Measurements from ENCODE around the gene UBC. TPM values are rescaled to one million over a fixed set of nuclear protein-coding genes. Genes with fewer than 3 reads are reported as not detected.
"Not testable (repeated sequence)": the region's sequence is repeated elsewhere in the genome, so short reads cannot be mapped to it uniquely, and the experiment has no call there.

The UBC gene
- total RNA-seq, 1 experiment from 2014 or later, result 748 TPM

DNA sequence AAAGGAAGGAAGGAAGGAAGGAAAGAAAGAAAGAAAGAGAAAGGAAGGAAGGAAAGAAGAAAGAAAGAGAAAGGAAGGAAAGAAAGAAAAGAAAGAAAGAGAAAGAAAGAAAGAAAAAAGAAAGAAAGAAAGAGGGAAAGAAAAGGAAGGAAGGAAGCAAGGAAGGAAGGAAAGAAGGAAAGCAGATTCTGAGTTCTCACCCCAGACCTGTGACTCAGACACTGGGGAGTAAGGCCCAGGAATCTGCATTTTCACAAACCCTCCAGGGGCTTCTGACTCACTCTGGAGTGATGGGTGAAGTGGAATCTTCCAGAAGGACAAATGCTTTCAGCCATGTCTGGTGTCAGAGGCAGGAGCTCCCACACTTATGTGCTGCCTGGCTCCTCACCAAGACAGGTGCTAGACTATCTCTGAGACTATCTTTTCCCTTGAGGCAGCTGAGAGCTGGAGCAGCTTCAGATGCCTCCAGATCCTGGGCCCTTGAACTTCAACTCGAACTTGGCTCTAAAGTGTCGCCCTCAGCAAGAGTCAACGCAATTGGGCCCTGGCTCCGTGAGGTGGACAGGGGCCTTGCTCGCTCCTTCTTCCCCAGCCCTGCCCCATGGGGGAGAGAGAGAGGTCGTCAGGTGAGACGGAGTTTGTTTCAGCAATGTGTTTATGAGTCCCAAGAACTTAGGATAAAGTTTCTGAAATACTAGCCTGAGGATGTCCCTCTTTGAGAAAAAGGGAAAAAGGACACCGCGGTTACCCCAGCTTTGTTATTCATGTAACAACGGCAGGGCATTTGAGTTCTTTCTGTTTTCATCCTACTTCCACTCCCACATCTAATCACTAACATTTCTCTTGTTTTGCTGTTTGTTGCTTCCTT is 31.0 kb downstream of the UBC start:
- ChIA-PET CTCF (no interaction called here), POLR2A (ENCODE audit: unreplicated experiment) (no interaction called here)
- intact Hi-C loops (cut with micrococcal nuclease; ENCODE audit: unreplicated experiment), result no loop called here

DNA sequence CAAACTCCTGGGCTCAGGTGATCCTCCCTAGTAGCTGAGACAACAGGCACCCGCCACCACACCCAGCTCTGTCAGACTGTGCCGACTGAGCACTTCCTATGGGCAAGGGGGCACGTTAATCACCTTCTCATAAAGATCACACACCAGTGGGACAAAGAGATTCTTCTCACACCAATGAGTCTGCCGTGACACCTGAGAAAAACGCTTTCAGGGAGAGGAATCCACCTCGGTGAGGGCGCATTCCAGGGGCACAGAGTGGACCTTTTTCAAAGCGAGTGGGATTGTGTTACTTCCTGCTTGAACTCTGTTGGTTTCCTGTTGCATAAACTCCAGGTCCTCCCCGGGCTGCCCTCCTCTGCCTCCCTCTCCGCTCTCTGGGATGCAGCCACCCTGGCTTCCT is 33.3 kb downstream of the UBC start:
- peak in 1 of 2 experiments; percentile 11 for DNase-seq
- H3K4me2 ChIP-seq, result no peak overlapping the region
- intact Hi-C loops (cut with micrococcal nuclease; ENCODE audit: unreplicated experiment), result no loop called here

More for the DNA sequence above, 31.0 kb downstream of the UBC start:
- DNase-seq, result no peak
- H3K4me3 ChIP-seq, result no peak overlapping the region
- no peaks in the 10 kb centered on the region for H3K9me2 ChIP-seq (ENCODE audit: insufficient read depth)
- no peaks in the 10 kb centered on the region for H4K20me1 ChIP-seq (ENCODE audit: insufficient read depth)
- TF ChIP-seq, protein P1, sequence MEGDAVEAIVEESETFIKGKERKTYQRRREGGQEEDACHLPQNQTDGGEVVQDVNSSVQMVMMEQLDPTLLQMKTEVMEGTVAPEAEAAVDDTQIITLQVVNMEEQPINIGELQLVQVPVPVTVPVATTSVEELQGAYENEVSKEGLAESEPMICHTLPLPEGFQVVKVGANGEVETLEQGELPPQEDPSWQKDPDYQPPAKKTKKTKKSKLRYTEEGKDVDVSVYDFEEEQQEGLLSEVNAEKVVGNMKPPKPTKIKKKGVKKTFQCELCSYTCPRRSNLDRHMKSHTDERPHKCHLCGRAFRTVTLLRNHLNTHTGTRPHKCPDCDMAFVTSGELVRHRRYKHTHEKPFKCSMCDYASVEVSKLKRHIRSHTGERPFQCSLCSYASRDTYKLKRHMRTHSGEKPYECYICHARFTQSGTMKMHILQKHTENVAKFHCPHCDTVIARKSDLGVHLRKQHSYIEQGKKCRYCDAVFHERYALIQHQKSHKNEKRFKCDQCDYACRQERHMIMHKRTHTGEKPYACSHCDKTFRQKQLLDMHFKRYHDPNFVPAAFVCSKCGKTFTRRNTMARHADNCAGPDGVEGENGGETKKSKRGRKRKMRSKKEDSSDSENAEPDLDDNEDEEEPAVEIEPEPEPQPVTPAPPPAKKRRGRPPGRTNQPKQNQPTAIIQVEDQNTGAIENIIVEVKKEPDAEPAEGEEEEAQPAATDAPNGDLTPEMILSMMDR (conservative IDR thresholded peaks at IDR 0.05), result no peak
- TF ChIP-seq EZH2 (IDR thresholded peaks at IDR 0.05; ENCODE audit: low read depth), result no peak
- H3K36me3 ChIP-seq (ENCODE audit: low read depth), result no peaks in the 10 kb centered on the region
- no peaks in the 10 kb centered on the region for H3K79me2 ChIP-seq (ENCODE audit: low read depth)
- no peaks in the 10 kb centered on the region for H3F3A ChIP-seq (ENCODE audit: insufficient read depth, low read depth)
- H3K27ac ChIP-seq, result no peak overlapping the region
- no peaks in the 10 kb centered on the region for H3K27me3 ChIP-seq (ENCODE audit: insufficient read depth, low read depth)
- H3K9me3 ChIP-seq (ENCODE audit: insufficient read depth, low read depth), result no peaks in the 10 kb centered on the region
- H2AFZ ChIP-seq, result no peak overlapping the region
- H3K4me1 ChIP-seq (replicated peaks; ENCODE audit: insufficient read depth), result no peaks in the 10 kb centered on the region
- no peak overlapping the region for H3K4me2 ChIP-seq
- BruUV-seq (replicated peaks), result no TSS peak

DNA sequence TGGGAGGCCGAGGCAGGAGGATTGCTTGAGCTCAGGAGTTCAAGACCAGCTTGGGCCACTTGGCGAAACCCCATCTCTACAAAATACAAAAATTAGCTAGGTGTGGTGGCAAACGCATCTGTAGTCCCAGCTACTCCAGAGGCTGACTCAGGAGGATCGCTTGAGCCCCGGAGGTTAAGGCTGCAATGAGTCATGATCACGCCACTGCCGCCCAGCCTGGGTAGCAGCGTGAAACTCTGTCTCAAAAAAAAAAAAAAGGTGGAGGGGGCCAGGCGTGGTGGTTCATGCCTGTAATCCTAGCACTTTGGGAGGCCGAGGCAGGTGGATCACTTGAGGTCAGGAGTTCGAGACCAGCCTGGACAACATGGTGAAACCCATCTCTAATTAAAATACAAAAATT is 34.1 kb downstream of the UBC start:
- DNase-seq; H3K9me3 ChIP-seq (ENCODE audit: insufficient read depth, low read depth); H3K4me1 ChIP-seq (replicated peaks; ENCODE audit: insufficient read depth); H3K4me3 ChIP-seq; BruUV-seq (replicated peaks); intact Hi-C loops (cut with micrococcal nuclease; ENCODE audit: unreplicated experiment); H3K27me3 ChIP-seq (ENCODE audit: insufficient read depth, low read depth); H2AFZ ChIP-seq; H3K79me2 ChIP-seq (ENCODE audit: low read depth); CTCF ChIA-PET; H4K20me1 ChIP-seq (ENCODE audit: insufficient read depth); H3K9me2 ChIP-seq (ENCODE audit: insufficient read depth); H3K36me3 ChIP-seq (ENCODE audit: low read depth); H3K27ac ChIP-seq; H3K4me2 ChIP-seq; H3F3A ChIP-seq (ENCODE audit: insufficient read depth, low read depth): not testable (repeated sequence)
- POLR2A ChIA-PET (ENCODE audit: unreplicated experiment), result interaction anchor here (0.6 kb wide), 1 partner anchor 79 kb away, joined by 7 read pairs; no protein-coding TSS in a partner anchor

More for the DNA sequence above, 33.3 kb downstream of the UBC start:
- no peaks in the 10 kb centered on the region for H3K9me3 ChIP-seq (ENCODE audit: insufficient read depth, low read depth)
- no peak overlapping the region for H3K27ac ChIP-seq
- H3K79me2 ChIP-seq (ENCODE audit: low read depth), result no peaks in the 10 kb centered on the region
- CTCF ChIA-PET, result no interaction called here
- no peak for TF ChIP-seq EZH2 (IDR thresholded peaks at IDR 0.05; ENCODE audit: low read depth)
- TF ChIP-seq, protein P1 (conservative IDR thresholded peaks at IDR 0.05), result no peak
- POLR2A ChIA-PET (ENCODE audit: unreplicated experiment), result no interaction called here
- no peaks in the 10 kb centered on the region for H3K36me3 ChIP-seq (ENCODE audit: low read depth)
- H3F3A ChIP-seq (ENCODE audit: insufficient read depth, low read depth), result no peaks in the 10 kb centered on the region
- no peak overlapping the region for H3K4me3 ChIP-seq
- no TSS peak for BruUV-seq (replicated peaks)
- no peak overlapping the region for H2AFZ ChIP-seq
- no peaks in the 10 kb centered on the region for H3K9me2 ChIP-seq (ENCODE audit: insufficient read depth)
- no peaks in the 10 kb centered on the region for H4K20me1 ChIP-seq (ENCODE audit: insufficient read depth)
- H3K27me3 ChIP-seq (ENCODE audit: insufficient read depth, low read depth), result no peaks in the 10 kb centered on the region
- H3K4me1 ChIP-seq (replicated peaks; ENCODE audit: insufficient read depth), result no peaks in the 10 kb centered on the region
